ENCODE results near the gene ICE1.
"Not testable (repeated sequence)": the region's sequence is repeated elsewhere in the genome, so short reads cannot be mapped to it uniquely, and the experiment has no call there.

Gene ICE1

DNA sequence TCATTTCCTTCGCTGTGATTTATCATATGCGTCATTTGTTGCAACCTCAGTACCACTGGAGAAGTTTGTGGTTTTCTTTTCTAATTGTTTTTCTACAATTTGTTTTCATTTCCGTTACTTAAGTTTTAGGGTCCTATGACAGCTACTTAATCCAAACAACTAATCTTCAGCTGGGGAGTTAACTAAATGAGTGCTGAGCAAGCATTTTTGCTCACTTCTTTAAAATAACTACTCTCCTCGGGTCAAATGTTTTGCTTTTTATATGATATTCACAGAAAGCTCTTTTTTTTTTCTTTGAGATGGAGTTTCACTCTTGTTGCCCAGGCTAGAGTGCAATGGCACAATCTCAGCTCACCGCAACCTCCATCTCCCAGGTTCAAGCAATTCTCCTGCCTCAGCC lies 14.6 kb upstream of the ICE1 start:
- no peaks in the 10 kb centered on the region for H3K36me3 ChIP-seq (ENCODE audit: control insufficient read depth in 1 of 2, insufficient read depth in 2 of 2, low read depth in 1 of 2, low read length in 2 of 2)
- DNase-seq, result no peak
- H3K4me1 ChIP-seq (ENCODE audit: control insufficient read depth, insufficient read depth, low read depth, low read length), result peaks cover 1% of the 10 kb centered on the region
- no peak overlapping the region for H2AFZ ChIP-seq (ENCODE audit: low read depth, low read length)
- H3K27ac ChIP-seq (ENCODE audit: low read length, poor library complexity, severe bottlenecking), result no peak overlapping the region
- H4K8ac ChIP-seq (ENCODE audit: low read length), result no peak overlapping the region
- H3K4me2 ChIP-seq (ENCODE audit: low read length, poor library complexity, severe bottlenecking), result no peak overlapping the region
- no peaks in the 10 kb centered on the region for H3K27me3 ChIP-seq (ENCODE audit: control insufficient read depth in 1 of 2, insufficient read depth in 1 of 2, low read length in 2 of 2)
- no peak overlapping the region for H2BK15ac ChIP-seq (ENCODE audit: low read depth, poor library complexity, severe bottlenecking)
- no peak overlapping the region for H2AK5ac ChIP-seq (ENCODE audit: low read length, severe bottlenecking)
- no peak overlapping the region for H2BK12ac ChIP-seq (ENCODE audit: low read length in 2 of 2)
- WGBS, result 50% methylated on average over 1 of the region's 5 CpGs
- H2BK120ac ChIP-seq (ENCODE audit: low read depth, low read length), result no peak overlapping the region
- no peak overlapping the region for H3K18ac ChIP-seq (ENCODE audit: low read depth in 1 of 2, low read length in 2 of 2)
- no peak overlapping the region for H3K14ac ChIP-seq (ENCODE audit: low read length in 2 of 2)
- no peak overlapping the region for H3K9ac ChIP-seq (ENCODE audit: low read length)
- no peak overlapping the region for H3K23ac ChIP-seq (ENCODE audit: low read length in 2 of 2)
- no peak overlapping the region for H3K4ac ChIP-seq (ENCODE audit: low read depth in 1 of 2, low read length in 2 of 2)
- H3K4me3 ChIP-seq (ENCODE audit: insufficient read depth in 1 of 2, low read depth in 1 of 2, low read length in 2 of 2), result no peak overlapping the region
- H3K79me1 ChIP-seq (replicated peaks; ENCODE audit: low read length, poor library complexity, severe bottlenecking), result no peaks in the 10 kb centered on the region
- no peaks in the 10 kb centered on the region for H3K9me3 ChIP-seq (ENCODE audit: control insufficient read depth, low read length)
- H2BK5ac ChIP-seq (ENCODE audit: low read depth, low read length, poor library complexity, severe bottlenecking), result no peak overlapping the region
- no peak overlapping the region for H4K91ac ChIP-seq (ENCODE audit: low read length)

DNA sequence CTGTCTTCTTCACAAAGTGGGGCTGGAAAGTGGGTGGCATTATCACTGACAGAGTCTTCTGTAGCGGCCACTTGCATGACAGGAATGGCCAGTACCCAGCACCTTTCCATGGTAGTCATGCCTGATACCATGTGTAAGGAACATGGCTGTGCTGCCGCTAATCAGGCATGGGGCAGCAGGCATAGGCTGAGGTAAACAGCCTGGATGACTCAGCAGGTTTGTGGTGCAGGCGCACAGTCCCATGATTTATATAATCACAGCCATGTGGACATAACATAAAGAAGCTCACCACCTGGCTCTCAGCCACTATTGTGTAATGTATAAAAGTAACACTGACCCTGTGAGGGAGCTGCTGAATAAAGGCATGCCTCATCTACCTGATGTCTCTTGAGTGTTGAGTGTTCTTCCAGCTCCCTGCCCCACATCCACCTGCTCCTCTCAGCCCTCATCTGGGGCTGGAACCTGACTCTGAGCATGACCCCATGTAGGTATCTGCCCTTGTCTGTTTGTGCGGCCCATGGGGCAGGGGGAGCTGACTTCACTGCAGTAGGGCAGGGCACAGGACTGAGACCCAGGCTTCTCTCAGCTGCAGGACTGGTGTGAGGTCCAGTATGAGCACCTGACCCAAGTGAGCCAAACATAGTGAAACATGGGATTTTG lies 13.2 kb upstream of the ICE1 start:
- H2BK12ac ChIP-seq (ENCODE audit: low read length in 2 of 2), result no peak overlapping the region
- no peak overlapping the region for H2AFZ ChIP-seq (ENCODE audit: low read depth, low read length)
- H3K27me3 ChIP-seq (ENCODE audit: control insufficient read depth in 1 of 2, insufficient read depth in 1 of 2, low read length in 2 of 2), result no peaks in the 10 kb centered on the region
- no peak overlapping the region for H3K4ac ChIP-seq (ENCODE audit: low read depth in 1 of 2, low read length in 2 of 2)
- no peak overlapping the region for H2BK15ac ChIP-seq (ENCODE audit: low read depth, poor library complexity, severe bottlenecking)
- H2AK5ac ChIP-seq (ENCODE audit: low read length, severe bottlenecking), result no peak overlapping the region
- H4K91ac ChIP-seq (ENCODE audit: low read length), result no peak overlapping the region
- no peak overlapping the region for H3K23ac ChIP-seq (ENCODE audit: low read length in 2 of 2)
- no peak overlapping the region for H3K9ac ChIP-seq (ENCODE audit: low read length)
- H2BK5ac ChIP-seq (ENCODE audit: low read depth, low read length, poor library complexity, severe bottlenecking), result no peak overlapping the region
- H3K9me3 ChIP-seq (ENCODE audit: control insufficient read depth, low read length), result no peaks in the 10 kb centered on the region
- H3K4me1 ChIP-seq (ENCODE audit: control insufficient read depth, insufficient read depth, low read depth, low read length), result no peaks in the 10 kb centered on the region
- H3K14ac ChIP-seq (ENCODE audit: low read length in 2 of 2), result no peak overlapping the region
- no peak overlapping the region for H4K8ac ChIP-seq (ENCODE audit: low read length)
- no peak overlapping the region for H3K4me2 ChIP-seq (ENCODE audit: low read length, poor library complexity, severe bottlenecking)
- no peaks in the 10 kb centered on the region for H3K79me1 ChIP-seq (replicated peaks; ENCODE audit: low read length, poor library complexity, severe bottlenecking)
- 86% methylated on average over 3 of the region's 4 CpGs for WGBS
- H3K36me3 ChIP-seq (ENCODE audit: control insufficient read depth in 1 of 2, insufficient read depth in 2 of 2, low read depth in 1 of 2, low read length in 2 of 2), result no peaks in the 10 kb centered on the region
- H3K27ac ChIP-seq (ENCODE audit: low read length, poor library complexity, severe bottlenecking), result no peak overlapping the region
- peak; percentile 7 for DNase-seq
- H3K18ac ChIP-seq (ENCODE audit: low read depth in 1 of 2, low read length in 2 of 2), result no peak overlapping the region
- no peak overlapping the region for H3K4me3 ChIP-seq (ENCODE audit: insufficient read depth in 1 of 2, low read depth in 1 of 2, low read length in 2 of 2)
- no peak overlapping the region for H2BK120ac ChIP-seq (ENCODE audit: low read depth, low read length)

GRCh38 chr5:5413856-5414255 lies 8.6 kb upstream of the ICE1 start:
- not testable (repeated sequence) for H3K23ac ChIP-seq (ENCODE audit: low read length in 2 of 2); H3K9ac ChIP-seq (ENCODE audit: low read length); H3K27me3 ChIP-seq (ENCODE audit: control insufficient read depth in 1 of 2, insufficient read depth in 1 of 2, low read length in 2 of 2); H2BK12ac ChIP-seq (ENCODE audit: low read length in 2 of 2); DNase-seq; H3K4me3 ChIP-seq (ENCODE audit: insufficient read depth in 1 of 2, low read depth in 1 of 2, low read length in 2 of 2); H2BK5ac ChIP-seq (ENCODE audit: low read depth, low read length, poor library complexity, severe bottlenecking); H4K91ac ChIP-seq (ENCODE audit: low read length); H2AK5ac ChIP-seq (ENCODE audit: low read length, severe bottlenecking); H2BK15ac ChIP-seq (ENCODE audit: low read depth, poor library complexity, severe bottlenecking); H3K36me3 ChIP-seq (ENCODE audit: control insufficient read depth in 1 of 2, insufficient read depth in 2 of 2, low read depth in 1 of 2, low read length in 2 of 2); H3K14ac ChIP-seq (ENCODE audit: low read length in 2 of 2); H3K18ac ChIP-seq (ENCODE audit: low read depth in 1 of 2, low read length in 2 of 2); H3K79me1 ChIP-seq (replicated peaks; ENCODE audit: low read length, poor library complexity, severe bottlenecking); H3K27ac ChIP-seq (ENCODE audit: low read length, poor library complexity, severe bottlenecking); H3K4me1 ChIP-seq (ENCODE audit: control insufficient read depth, insufficient read depth, low read depth, low read length); H2AFZ ChIP-seq (ENCODE audit: low read depth, low read length); H4K8ac ChIP-seq (ENCODE audit: low read length); H2BK120ac ChIP-seq (ENCODE audit: low read depth, low read length); H3K4me2 ChIP-seq (ENCODE audit: low read length, poor library complexity, severe bottlenecking); H3K4ac ChIP-seq (ENCODE audit: low read depth in 1 of 2, low read length in 2 of 2); H3K9me3 ChIP-seq (ENCODE audit: control insufficient read depth, low read length)
- 74% methylated on average over 4 of the region's 5 CpGs for WGBS

- Histone ChIP-seq H2BK120ac (ENCODE audit: low read depth, low read length) (no peak overlapping the region), H2AFZ (ENCODE audit: low read depth, low read length) (no peak overlapping the region), H4K91ac (ENCODE audit: low read length) (no peak overlapping the region), H3K14ac (ENCODE audit: low read length in 2 of 2) (no peak overlapping the region), H2BK5ac (ENCODE audit: low read depth, low read length, poor library complexity, severe bottlenecking) (no peak overlapping the region), H3K27me3 (ENCODE audit: control insufficient read depth in 1 of 2, insufficient read depth in 1 of 2, low read length in 2 of 2) (no peaks in the 10 kb centered on the region), H3K4me2 (ENCODE audit: low read length, poor library complexity, severe bottlenecking) (no peak overlapping the region), H2BK12ac (ENCODE audit: low read length in 2 of 2) (no peak overlapping the region), H3K4me1 (ENCODE audit: control insufficient read depth, insufficient read depth, low read depth, low read length) (no peaks in the 10 kb centered on the region), H3K23ac (ENCODE audit: low read length in 2 of 2) (no peak overlapping the region), H3K4me3 (ENCODE audit: insufficient read depth in 1 of 2, low read depth in 1 of 2, low read length in 2 of 2) (no peak overlapping the region), H3K79me1 (replicated peaks; ENCODE audit: low read length, poor library complexity, severe bottlenecking) (no peaks in the 10 kb centered on the region), H2BK15ac (ENCODE audit: low read depth, poor library complexity, severe bottlenecking) (no peak overlapping the region), H3K4ac (ENCODE audit: low read depth in 1 of 2, low read length in 2 of 2) (no peak overlapping the region), H2AK5ac (ENCODE audit: low read length, severe bottlenecking) (no peak overlapping the region), H3K36me3 (ENCODE audit: control insufficient read depth in 1 of 2, insufficient read depth in 2 of 2, low read depth in 1 of 2, low read length in 2 of 2) (no peaks in the 10 kb centered on the region), H3K9me3 (ENCODE audit: control insufficient read depth, low read length) (no peaks in the 10 kb centered on the region), H3K18ac (ENCODE audit: low read depth in 1 of 2, low read length in 2 of 2) (no peak overlapping the region), H3K27ac (ENCODE audit: low read length, poor library complexity, severe bottlenecking) (no peak overlapping the region), H4K8ac (ENCODE audit: low read length) (no peak overlapping the region), H3K9ac (ENCODE audit: low read length) (no peak overlapping the region)
- DNase-seq, result no peak
- 86% methylated on average over 5 of the region's 5 CpGs for WGBS
Observed at GRCh38 chr5:5414999-5415398, 7.5 kb upstream of the ICE1 start.
